HG03139 (cell line): Measurements from ENCODE around the gene AMIGO2.

ENCODE experiments used
- ATAC-seq: cut with Tn5 transposase; IDR thresholded peaks from one replicate; pipeline ENCODE4 v1.9.1; 2021; ENCODE audit not compliant: unreplicated experiment

AMIGO2 gene

DNA sequence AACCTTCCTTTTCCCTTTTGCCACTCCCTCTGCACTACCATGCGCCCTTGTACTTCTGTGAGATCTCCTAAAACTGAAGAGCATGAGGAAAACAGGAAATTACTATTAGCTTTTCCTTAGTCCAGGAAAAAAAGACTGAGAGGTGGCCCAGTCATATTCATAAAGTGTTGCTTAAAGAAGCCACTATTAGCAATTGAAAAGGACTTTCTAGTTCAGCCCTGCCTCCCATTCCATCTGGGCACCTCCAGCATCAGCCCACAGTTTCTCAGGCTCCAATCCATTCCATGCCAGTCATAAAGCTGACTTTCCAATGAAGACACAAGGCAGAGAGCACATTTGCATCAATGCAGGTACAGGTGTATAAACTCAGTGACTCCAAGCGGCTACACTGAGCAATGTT is 19.9 kb upstream of the AMIGO2 start:
- no peak for ATAC-seq

DNA sequence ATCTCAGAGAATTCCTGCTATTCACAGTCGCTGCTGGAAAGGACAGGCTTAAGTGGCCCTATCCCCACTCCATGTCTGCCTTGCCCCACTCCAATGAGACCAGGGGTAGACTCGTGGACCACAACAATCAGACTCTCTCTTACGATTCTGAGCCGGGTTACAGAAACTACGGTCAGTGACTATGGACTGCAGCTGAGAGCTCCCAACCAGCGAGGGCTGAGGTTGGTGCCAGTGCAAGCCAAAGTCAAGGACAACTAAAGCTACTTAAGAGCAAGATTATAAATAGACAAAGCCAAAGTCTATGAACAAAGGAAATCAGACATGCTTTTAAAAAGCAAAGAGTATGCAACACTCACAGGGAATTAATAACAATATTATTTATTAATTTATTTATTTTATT is 18.3 kb upstream of the AMIGO2 start:
- ATAC-seq = no peak

DNA sequence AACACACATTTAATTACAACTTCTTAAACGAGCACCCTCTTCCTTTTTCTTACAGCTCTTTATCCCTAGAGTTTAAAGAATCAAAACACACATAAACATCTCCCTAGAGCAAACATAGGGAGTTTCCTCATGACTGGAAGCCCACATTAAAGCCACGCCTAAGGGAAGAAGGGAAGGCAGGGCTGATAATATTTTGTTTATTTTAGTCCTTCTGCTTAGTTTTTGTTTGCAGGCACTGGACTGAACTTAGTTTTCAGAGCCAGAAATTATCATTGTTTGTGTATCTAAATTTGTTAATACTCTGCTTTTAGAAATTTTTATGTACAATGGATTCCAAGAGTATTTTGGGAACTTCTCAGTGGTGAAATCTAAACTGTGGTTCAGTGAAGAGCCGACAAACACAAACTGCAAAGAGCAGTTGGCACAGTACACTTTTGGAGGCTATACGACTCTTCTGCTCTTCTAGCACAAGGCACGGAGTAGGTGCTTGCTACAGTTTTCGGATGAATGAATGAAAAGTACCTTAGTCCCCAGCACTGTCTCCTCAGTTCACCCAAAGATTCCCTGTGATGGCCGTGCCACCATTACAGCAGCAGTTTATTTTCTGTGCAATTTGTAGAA is 17.6 kb upstream of the AMIGO2 start:
- no peak for ATAC-seq

DNA sequence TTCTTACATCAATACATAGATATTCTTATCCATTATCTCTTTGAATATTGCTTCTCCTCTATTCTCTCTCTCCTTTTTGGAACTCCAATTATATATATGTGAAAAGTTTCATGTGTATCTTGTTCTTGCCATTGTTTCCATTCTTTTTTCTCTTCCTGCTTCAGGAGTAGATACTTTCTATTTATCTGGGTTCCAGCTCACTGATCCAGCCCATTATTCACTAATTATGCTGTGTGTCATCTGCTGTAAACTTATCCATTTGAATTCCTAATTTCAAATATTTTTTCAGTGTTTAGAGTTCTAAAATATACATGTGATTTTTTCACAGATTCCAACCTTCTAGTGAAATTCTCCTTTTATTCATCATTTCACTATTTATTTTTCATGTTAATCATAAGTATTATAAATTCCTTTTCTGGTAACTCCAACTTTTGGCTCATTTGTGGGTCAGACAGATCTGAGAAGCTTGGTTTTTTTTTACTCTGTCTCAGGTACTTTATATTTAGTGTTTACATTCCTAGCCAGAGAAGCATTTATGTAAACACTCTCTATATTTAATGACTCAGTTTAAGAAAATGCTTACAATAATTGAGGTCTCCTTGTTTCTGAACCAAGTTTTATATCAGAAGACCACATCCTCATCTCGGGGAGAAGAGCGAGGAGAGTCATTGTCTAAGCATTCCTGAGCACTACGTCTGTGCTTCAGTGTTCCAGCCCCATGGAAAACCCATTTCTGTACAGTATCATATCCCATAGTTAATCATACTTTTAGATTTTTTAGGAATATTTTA is 15.9 kb upstream of the AMIGO2 start:
- ATAC-seq = no peak

DNA sequence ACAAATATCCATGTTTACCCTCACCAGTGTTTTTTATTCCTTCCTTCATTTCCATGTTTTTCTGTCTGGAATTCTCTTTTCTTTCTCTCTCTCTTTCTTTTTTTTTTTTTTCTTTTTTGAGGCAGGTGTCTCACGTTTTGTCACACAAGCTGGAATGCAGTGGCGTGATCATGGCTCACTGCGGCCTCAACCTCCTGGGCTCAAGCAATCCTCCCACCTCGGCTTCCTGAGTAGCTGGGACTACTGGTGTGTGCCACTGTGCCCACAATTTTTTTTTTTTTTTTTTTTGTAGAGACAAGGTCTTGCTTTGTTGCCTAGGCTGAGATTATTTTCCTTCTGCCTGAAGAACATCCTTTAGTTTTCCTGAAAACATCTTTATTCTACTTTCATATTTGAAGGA is 15.0 kb upstream of the AMIGO2 start:
- no peak for ATAC-seq

DNA sequence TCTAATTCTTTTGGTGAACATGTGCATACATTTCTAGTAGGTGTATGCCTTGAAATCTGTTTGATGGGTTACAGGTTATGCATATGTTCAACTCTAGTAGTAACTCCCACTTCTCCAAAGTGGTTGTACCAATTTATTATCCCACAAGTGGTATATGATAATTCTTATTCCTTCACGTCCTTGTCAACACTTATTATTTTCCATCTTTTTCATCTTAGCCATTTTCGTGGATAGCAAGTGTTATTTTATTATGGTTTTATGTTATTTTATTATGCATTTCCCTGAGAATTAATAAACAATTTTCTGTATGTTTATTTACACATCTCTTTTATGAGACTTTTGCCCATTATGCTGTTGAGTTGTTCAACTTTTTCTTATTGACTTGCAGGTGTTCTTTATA is 11.2 kb upstream of the AMIGO2 start:
- no peak for ATAC-seq

DNA sequence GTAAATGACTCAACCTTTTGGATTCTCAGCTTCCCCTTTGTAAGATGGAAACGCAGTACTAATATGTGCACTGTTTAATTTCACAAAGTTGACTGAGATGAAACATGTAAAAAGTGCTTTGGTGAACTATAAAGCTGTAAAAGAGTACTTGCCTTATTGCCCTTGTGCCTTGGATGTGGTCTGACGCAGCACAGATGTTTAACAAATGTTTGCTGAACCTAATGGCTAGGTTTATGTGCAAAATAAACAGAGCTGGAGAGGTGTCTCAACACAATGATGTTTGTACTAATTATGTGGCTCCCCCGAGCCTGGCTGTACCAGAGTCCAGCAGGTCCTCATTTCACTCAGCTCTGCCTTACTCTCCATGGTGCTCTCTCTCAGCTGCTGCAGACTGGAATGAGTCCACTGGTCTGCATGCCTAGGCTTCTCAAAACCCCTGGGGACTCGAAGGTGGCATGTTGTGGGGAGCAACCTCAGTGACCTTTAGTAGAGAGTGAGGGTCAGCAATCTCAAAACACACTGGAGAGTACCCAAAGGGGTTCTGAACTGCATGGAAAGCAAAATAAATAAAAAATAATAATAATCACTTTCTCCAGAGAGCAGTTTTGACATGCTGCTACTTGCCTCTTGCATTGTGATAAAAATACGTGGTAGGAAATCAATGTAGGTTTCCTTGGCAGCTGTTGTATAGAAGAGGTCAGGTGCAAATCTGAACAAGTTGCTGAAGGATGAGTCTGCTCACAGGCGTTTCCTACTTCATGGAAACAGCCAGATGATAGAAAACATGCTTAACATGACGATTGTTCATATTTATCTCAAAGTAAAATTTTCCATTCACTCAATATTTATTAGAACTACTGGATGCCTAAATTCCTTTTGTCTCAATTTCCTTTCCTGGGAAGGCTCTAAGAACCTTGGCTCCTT is 8.5 kb upstream of the AMIGO2 start:
- ATAC-seq = no peak

DNA sequence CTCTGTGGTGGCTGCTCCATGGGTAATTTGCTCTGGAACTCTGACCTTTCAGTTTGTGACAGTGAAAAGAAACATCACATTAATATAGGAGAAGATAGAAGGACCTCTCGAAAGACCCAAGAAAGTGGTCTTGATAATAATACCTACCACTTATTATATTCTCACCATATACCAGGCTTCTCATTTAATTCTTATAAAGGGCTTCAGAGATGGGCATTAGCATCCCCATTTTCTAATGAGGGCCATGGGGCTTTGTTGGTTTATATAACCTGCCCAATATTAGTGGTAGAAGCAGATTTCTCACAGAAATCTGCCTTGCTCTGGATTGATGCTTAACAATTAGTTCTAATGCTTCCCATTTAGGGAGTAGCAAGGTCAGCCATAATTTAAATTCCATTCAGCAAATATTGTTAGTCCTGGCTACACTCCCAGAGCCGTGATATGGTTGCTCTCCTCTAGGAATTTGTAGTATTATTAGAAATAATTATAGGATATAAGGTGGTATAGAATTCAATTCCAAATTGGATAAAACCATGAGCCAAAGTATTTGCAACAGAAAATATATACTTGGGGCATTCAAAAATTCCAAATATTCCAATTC is 7.4 kb upstream of the AMIGO2 start:
- no peak for ATAC-seq

DNA sequence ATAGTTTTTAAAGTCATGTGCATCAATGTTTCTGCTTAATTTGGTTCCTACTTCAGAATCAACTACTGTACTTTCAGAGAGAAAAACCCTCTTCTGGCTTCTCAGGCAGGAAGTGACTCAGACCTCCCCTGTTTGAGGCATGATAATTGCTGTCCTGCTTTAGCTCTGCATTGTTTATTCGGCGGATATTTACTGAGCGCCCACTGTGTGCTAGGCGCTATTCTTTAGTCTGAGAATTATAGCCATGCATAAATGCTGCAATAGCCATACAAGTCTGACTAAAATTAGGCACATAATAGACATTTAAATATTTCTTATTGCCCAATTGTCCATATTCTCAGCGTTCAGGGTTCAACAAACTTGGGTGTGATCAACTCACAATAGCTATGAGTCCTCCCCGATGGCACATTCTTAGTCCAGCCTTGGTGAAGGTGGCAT is 6.1 kb upstream of the AMIGO2 start:
- ATAC-seq = no peak

DNA sequence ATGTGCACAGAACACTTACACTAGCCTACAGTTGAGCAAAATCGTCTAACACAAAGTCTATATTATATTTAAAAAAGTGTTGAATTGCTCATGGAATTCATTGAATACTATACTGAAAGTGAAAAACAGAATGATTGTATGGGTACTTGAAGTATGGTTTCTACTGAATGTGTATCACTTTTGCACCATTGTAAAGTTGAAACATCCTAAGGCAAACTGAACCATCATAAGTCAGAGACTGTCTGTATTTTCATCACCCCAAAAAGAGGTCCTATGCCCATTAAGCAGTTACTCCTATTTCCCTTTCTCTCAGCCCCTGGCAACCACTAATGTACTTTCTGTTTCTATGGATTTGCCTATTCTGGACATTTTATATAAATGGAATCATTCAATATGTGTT is 4.4 kb upstream of the AMIGO2 start:
- no peak for ATAC-seq

DNA sequence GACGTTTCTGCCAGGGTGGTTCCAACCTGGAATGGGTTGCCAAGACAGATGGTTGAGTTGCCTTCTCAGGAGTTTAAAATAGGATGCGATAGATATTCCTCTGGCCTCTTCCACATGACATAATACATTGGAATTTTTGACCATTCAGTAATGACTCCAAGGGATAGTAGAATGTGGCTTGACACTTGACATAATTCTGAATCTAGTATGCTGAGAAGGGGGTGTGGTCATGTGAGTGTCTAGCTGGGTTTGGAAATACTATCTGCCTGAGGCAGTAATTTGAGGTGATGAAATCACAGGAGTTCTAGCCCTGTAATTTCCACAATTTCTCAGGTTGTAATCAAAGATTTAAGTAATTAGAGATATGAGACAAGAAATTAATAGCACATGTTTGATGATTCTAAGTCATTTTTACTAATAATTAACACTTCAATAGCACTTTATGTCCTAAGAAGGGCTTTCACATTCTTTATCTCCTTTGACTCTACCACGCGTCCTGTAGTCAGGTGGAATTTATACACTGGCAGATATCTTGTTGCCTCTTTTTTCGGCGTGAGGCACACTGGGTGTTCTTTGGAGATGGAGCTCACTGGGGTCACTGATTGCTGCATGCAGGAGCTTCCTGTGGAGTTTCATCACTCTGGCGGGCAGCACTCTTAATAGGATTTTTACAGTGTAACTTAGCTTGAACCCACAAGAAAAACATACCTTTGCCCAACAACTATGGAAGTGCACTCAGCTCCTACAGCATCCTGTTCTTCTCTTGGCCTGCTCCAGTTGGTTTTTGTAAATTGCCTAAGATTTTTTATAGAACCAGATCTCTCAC is 3.2 kb upstream of the AMIGO2 start:
- ATAC-seq = no peak

DNA sequence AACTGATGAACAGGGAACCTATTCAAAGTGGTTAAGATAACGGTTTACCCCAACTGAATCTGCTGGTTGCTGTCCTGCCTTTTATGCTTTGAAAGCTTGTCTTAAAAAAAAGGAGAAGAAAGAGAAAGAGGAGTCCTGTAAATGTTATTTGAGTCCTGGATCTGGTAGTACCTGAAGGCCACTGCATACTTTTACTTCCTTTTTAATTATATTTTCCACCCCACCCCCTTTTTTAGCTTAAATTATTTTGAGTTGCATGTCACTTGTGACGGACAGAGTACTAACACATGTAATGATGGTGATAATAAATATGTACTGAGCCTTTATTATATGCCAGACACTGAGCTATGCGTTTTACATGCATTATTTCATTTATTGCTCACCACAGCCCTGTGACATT is 2.5 kb upstream of the AMIGO2 start:
- no peak for ATAC-seq

DNA sequence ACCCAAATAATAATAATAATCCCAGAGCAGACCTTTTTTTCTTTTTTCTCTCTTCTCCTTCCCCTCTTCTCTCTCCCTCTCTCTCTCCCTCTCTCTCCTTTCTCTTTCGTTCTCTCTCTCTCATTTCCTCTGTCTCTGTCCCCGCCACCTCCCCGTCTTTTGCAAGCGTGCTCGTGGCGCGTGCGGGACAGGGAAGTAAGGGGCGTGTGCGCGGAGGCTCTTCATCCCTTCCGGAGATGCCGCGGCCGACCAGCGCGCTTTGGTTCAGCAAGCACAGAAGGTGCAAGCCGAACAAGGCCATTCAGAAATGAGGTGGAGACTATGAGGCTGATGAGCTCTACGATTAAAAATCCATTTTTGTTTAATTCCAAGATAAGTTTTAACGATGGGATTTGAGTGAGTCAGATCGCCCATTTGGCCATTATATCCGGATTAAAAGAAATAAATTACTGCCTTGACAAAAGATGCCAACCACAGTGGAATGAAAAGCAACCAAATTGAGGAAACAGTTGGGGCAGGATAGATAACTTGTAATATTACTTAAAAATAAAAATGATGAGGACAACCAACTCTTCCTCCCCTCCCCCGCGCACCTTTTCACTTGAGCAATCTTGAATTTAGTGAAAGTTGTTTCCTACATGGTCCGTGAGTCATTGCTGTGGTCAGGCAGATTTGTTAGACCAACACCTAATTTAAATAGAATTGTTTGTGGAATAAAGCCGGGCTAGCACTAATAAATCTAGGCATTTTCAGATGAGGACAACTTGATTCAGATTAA is 1.2 kb upstream of the AMIGO2 start:
- ATAC-seq = no peak

DNA sequence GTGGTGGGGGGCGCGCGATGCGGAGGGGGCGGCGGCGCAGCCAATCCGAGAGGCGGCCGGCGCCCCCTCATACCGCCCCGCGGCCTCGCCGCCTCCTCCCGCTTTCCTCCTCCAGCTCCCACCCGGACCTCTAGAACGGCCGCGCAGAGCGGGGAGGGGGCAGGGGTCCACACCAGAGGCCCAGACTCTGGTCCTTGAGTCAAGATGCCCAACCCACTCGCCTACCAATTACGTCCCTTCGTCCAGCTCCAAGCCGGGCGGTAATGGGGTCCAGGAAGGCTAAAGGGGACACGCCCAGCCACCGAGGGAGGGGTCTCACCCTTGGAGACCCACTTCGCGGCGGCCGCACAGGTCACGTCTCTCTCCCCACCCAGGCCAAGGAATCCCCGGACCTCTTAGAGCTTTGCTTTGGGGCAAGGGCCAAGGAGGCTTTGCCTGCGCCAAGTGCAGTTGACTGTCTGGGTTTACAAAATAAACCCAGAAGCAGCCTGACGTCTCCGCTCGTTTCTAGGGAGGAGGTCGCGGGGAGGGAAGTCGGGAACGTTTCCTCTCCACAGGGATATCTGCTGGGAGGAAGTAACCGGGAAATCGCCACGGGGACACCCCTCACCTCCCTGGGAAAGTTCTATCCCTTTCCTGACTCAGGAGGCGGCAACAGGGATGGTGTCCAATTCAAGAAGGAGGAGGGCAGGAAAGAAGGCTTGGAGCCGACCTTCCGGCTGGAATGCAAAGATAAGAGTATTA is 394 bp upstream of the AMIGO2 start:
- ATAC-seq = peak; percentile 37

DNA sequence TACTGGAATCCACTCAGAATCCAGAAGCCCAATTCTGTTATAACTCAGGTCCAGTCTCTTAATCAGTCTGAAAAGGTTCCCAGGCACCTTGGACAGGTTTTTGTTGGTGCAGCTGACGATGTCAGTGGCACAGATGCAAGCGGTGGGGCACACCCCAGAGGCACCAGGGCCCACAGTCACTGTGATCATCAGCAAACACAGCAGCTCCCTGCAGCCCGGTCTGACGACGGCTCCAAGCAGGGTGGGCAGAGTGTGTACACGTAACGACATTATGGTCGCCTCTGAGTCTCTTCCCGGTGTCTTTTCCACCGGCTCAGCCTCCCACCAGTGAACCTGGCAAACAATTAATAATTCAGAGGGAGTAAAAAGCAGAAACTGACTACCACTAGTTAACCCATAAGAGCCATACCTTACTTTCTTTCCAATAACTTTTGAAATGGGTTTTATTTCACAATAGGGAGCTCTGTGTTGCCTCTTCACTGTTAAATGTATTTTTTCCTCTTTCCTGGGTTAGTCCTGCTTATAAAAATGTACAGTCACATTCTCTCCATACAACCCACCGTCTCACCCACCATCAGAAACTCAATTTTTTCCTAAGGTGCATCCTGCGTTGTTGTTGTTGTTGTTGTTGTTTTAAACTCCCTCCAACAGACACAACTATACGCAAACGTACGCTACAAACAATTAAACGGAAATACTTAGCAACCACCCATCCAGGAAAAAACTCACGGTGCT is 859 bp downstream of the AMIGO2 start:
- no peak for ATAC-seq

DNA sequence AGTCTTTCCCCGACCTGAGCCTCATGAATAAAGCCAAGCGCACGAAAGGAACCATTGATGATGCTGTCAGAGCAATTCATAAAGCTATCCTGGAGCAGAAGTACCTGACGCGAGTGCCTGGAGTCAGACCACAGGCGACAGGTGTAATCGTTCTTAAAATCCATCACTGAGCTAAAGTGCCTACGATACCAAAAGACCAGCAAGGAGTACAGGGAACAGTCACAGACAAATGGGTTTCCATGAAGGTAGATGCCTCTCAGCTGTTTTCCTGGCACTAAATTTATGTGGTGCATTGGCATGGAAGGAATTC is 1.7 kb downstream of the AMIGO2 start:
- ATAC-seq = no peak

DNA sequence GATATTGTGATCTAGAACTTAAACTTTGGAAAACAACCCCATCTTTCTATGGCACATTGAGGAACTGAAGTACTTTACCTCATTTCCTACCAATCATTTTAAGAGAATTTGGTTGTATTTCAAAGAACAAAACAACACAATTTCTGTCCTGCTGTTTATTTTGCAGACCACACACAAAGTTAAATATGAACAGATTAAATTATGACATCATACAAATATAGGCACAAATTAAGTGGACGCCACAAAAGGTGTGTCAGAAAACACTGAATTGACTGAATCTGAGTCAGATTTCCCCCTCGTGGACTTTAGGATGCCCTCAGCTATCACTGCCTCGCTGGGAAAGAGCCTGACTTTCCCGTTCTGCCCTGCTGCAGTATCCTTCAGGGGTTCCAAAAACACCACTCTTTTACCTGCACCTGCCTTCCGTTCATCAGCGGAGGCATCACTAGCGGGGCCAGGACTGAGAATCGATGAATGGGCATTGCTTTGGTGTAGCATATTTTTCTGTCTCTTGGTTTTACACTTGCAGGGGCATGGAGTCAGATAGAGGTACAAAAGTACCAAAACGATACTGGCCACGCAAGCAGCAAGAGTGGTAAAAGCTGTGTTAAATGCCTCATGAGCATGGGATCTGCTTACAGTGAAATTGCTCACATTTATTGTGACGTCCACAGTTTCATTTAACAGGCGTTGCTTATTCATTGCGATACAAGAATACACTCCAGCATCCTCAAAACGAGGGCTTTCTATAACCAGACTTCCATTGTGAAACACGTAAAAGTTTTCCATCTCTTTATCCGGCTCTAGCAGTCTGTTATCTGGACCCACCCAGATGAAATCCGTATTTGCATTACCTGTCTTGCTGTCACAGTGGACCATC is 2.3 kb downstream of the AMIGO2 start:
- ATAC-seq = no peak
